Measurements from ENCODE around the gene NR1H2.

Gene NR1H2

GRCh38 chr19:50425581-50425980, 49.3 kb downstream of the NR1H2 start:
- TF ChIP-seq CTCF (IDR thresholded peaks at IDR 0.05; ENCODE audit: insufficient read depth, low read length, poor library complexity, severe bottlenecking), result no peak
- Histone ChIP-seq H3K36me3 (ENCODE audit: control insufficient read depth, insufficient read depth, low read length) (peaks cover 6% of the 10 kb centered on the region), H3K27me3 (replicated peaks; ENCODE audit: control insufficient read depth, insufficient read depth, low read length) (no peaks in the 10 kb centered on the region), H3K4me3 (replicated peaks; ENCODE audit: low read depth, low read length) (no peak overlapping the region)
- no peak for DNase-seq (ENCODE audit: extremely low read depth, insufficient read length)

- Histone ChIP-seq H3K27me3 (replicated peaks; ENCODE audit: control insufficient read depth, insufficient read depth, low read length) (no peaks in the 10 kb centered on the region), H3K36me3 (ENCODE audit: control insufficient read depth, insufficient read depth, low read length) (peaks cover 3% of the 10 kb centered on the region), H3K4me3 (replicated peaks; ENCODE audit: low read depth, low read length) (no peak overlapping the region)
- no peak for TF ChIP-seq CTCF (IDR thresholded peaks at IDR 0.05; ENCODE audit: insufficient read depth, low read length, poor library complexity, severe bottlenecking)
- DNase-seq (ENCODE audit: extremely low read depth, insufficient read length), result no peak
Measured at GRCh38 chr19:50427318-50427925, 51.2 kb downstream of the NR1H2 start.

- Histone ChIP-seq H3K27me3 (replicated peaks; ENCODE audit: control insufficient read depth, insufficient read depth, low read length) (no peaks in the 10 kb centered on the region), H3K4me3 (replicated peaks; ENCODE audit: low read depth, low read length) (no peak overlapping the region), H3K36me3 (ENCODE audit: control insufficient read depth, insufficient read depth, low read length) (peaks cover 2% of the 10 kb centered on the region; the same call in 1 of the 2 replicates)
- TF ChIP-seq CTCF (IDR thresholded peaks at IDR 0.05; ENCODE audit: insufficient read depth, low read length, poor library complexity, severe bottlenecking), result no peak
- DNase-seq (ENCODE audit: extremely low read depth, insufficient read length), result peak; percentile 81
Measured at GRCh38 chr19:50427997-50428425, 51.8 kb downstream of the NR1H2 start.

- no peak overlapping the region for H3K4me3 ChIP-seq (replicated peaks; ENCODE audit: low read depth, low read length)
- DNase-seq (ENCODE audit: extremely low read depth, insufficient read length), result no peak
- TF ChIP-seq CTCF (IDR thresholded peaks at IDR 0.05; ENCODE audit: insufficient read depth, low read length, poor library complexity, severe bottlenecking), result no peak
- H3K36me3 ChIP-seq (ENCODE audit: control insufficient read depth, insufficient read depth, low read length), result no peaks in the 10 kb centered on the region
- no peaks in the 10 kb centered on the region for H3K27me3 ChIP-seq (replicated peaks; ENCODE audit: control insufficient read depth, insufficient read depth, low read length)
Measured at GRCh38 chr19:50428772-50429463, 52.7 kb downstream of the NR1H2 start.

GRCh38 chr19:50430888-50431342, 54.7 kb downstream of the NR1H2 start:
- Histone ChIP-seq H3K27me3 (replicated peaks; ENCODE audit: control insufficient read depth, insufficient read depth, low read length) (no peaks in the 10 kb centered on the region), H3K4me3 (replicated peaks; ENCODE audit: low read depth, low read length) (peak overlapping the region; percentile 56), H3K36me3 (ENCODE audit: control insufficient read depth, insufficient read depth, low read length) (no peaks in the 10 kb centered on the region)
- no peak for TF ChIP-seq CTCF (IDR thresholded peaks at IDR 0.05; ENCODE audit: insufficient read depth, low read length, poor library complexity, severe bottlenecking)
- peak; percentile 51 for DNase-seq (ENCODE audit: extremely low read depth, insufficient read length)

Measured in GM06990 (cell line).